SK-N-SH (cell line): Measurements from ENCODE around the gene PLCG2.

ENCODE experiments used
- TAF1 ChIP-seq: IDR thresholded peaks from 2 replicates; pipeline ENCODE4 v1.6.1; 2012; ENCODE audit warnings: low read depth, mild to moderate bottlenecking, low read length, moderate library complexity, borderline replicate concordance
- TF ChIP-seq, protein P1 (sequence below): fragments of 200-600 bp; sonication (generic); IDR thresholded peaks from 2 replicates; pipeline ENCODE4 v1.6.1; 2017; ENCODE audit warnings: antibody characterized with exemption, mild to moderate bottlenecking, moderate library complexity

DNA sequence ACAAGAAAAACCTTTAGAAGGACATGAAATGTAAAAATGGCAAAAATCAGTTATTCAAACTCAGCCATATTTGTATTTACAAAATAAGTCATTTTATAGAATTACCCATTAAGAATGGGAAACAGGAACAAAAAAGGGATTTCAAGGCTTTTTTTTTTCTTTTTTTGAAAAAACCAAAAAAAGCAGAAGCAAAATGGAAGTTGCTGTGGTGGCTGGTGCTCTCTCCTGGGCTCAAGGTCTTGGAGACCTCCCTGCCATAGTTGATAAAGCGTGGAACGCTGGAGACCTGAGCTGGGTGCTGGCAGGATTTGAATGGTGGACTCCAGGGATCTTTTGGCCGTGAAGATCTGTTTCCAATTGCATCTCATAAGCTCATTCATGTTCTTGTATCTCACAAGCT lies 3.1 kb downstream of the PLCG2 start:
- TF ChIP-seq, protein P1, sequence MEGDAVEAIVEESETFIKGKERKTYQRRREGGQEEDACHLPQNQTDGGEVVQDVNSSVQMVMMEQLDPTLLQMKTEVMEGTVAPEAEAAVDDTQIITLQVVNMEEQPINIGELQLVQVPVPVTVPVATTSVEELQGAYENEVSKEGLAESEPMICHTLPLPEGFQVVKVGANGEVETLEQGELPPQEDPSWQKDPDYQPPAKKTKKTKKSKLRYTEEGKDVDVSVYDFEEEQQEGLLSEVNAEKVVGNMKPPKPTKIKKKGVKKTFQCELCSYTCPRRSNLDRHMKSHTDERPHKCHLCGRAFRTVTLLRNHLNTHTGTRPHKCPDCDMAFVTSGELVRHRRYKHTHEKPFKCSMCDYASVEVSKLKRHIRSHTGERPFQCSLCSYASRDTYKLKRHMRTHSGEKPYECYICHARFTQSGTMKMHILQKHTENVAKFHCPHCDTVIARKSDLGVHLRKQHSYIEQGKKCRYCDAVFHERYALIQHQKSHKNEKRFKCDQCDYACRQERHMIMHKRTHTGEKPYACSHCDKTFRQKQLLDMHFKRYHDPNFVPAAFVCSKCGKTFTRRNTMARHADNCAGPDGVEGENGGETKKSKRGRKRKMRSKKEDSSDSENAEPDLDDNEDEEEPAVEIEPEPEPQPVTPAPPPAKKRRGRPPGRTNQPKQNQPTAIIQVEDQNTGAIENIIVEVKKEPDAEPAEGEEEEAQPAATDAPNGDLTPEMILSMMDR = no peak
- no peak for TF ChIP-seq TAF1
